ENCODE data around the gene OR6Y1. TPM values are rescaled to one million over a fixed set of nuclear protein-coding genes. Genes with fewer than 3 reads are reported as not detected.

Gene OR6Y1
- total RNA-seq, 1 donor from 2014 or later = not detected

- TF ChIP-seq CTCF (conservative IDR thresholded peaks at IDR 0.05; ENCODE audit: low read depth, low read length) = no peak
- DNase-seq (ENCODE audit: low read depth) = no peak
- no peak within 1 kb of the TSS for H3K4me3 ChIP-seq (ENCODE audit: low read depth, low read length)
These were observed 16.3 kb upstream of the OR6Y1 start, which contains the start of gene OR6P1 for GRCh38 chr1:158570480-158570879. Gene OR6P1, minus strand, starts transcription at chr1:158570580. Its CDS starts 6,976 bp downstream, at chr1:158563604.

- TF ChIP-seq CTCF (conservative IDR thresholded peaks at IDR 0.05; ENCODE audit: low read depth, low read length) = no peak
- H3K4me3 ChIP-seq (ENCODE audit: low read depth, low read length) = no peak overlapping the region
- no peak for DNase-seq (ENCODE audit: low read depth)
These were observed 10.4 kb upstream of the OR6Y1 start for GRCh38 chr1:158564608-158565007.

- no peak overlapping the region for H3K4me3 ChIP-seq (ENCODE audit: low read depth, low read length)
- TF ChIP-seq CTCF (conservative IDR thresholded peaks at IDR 0.05; ENCODE audit: low read depth, low read length) = no peak
- no peak for DNase-seq (ENCODE audit: low read depth)
These were observed 9.6 kb upstream of the OR6Y1 start for GRCh38 chr1:158563853-158564252.

- DNase-seq (ENCODE audit: low read depth) = no peak
- no peak for TF ChIP-seq CTCF (conservative IDR thresholded peaks at IDR 0.05; ENCODE audit: low read depth, low read length)
- H3K4me3 ChIP-seq (ENCODE audit: low read depth, low read length) = no peak overlapping the region
These were observed 5.5 kb upstream of the OR6Y1 start for GRCh38 chr1:158559696-158560095.

GRCh38 chr1:158552296-158552695 lies 1.9 kb downstream of the OR6Y1 start:
- DNase-seq (ENCODE audit: low read depth) = no peak
- no peak for TF ChIP-seq CTCF (conservative IDR thresholded peaks at IDR 0.05; ENCODE audit: low read depth, low read length)
- H3K4me3 ChIP-seq (ENCODE audit: low read depth, low read length) = no peak overlapping the region

GRCh38 chr1:158547533-158547932 lies 6.7 kb downstream of the OR6Y1 start:
- no peak for DNase-seq (ENCODE audit: low read depth)
- no peak overlapping the region for H3K4me3 ChIP-seq (ENCODE audit: low read depth, low read length)
- no peak for TF ChIP-seq CTCF (conservative IDR thresholded peaks at IDR 0.05; ENCODE audit: low read depth, low read length)

GRCh38 chr1:158537609-158538008 lies 16.6 kb downstream of the OR6Y1 start:
- TF ChIP-seq CTCF (conservative IDR thresholded peaks at IDR 0.05; ENCODE audit: low read depth, low read length) = no peak
- DNase-seq (ENCODE audit: low read depth) = no peak

More at GRCh38 chr1:158537609-158538008, 16.6 kb downstream of the OR6Y1 start:
- H3K4me3 ChIP-seq (ENCODE audit: low read depth, low read length) = no peak overlapping the region
